NCI-H774 (cell line): Measurements from ENCODE around the gene CXCL3.

ENCODE experiments used
- DNase-seq: peaks from one replicate; lab custom pipeline; 2025; lab: John Stamatoyannopoulos, UW

Gene CXCL3

DNA sequence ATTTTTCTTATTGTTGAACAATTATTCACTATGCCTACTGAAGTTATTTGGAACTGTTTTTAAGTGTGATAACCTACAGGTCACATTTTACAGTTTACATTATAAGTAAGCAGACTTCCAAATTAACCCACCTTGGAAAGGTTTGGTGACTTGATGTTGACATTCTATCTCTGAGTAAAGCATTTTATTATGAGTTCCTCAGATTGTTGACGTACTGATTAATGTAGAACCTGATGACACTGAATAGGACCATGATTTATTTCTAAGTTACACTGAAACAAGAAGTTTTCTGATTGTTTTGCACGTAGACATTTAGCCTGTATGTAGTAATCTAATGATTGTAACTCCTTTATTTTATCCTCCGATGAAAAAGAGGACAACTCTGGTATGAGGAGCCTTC is 17.0 kb upstream of the CXCL3 start:
- DNase-seq, result no peak

DNA sequence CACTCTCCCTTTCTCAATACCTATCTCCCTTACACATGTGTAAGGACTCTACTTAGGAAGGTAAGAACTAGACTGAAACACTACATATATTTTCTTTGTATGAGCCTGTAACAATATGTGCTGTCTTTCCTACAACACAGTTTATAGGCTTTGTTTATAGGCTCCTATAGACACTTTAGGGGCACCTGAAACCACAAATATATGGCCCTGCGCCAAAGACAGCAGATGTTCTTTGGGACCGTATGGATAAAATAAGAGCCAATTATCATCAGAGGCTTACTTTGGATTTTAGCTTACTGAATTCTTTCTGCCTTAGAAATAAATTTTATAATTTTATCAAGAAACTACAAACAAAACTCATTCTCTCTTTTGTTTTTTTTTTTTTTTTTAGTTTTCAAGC is 16.6 kb upstream of the CXCL3 start:
- no peak for DNase-seq

DNA sequence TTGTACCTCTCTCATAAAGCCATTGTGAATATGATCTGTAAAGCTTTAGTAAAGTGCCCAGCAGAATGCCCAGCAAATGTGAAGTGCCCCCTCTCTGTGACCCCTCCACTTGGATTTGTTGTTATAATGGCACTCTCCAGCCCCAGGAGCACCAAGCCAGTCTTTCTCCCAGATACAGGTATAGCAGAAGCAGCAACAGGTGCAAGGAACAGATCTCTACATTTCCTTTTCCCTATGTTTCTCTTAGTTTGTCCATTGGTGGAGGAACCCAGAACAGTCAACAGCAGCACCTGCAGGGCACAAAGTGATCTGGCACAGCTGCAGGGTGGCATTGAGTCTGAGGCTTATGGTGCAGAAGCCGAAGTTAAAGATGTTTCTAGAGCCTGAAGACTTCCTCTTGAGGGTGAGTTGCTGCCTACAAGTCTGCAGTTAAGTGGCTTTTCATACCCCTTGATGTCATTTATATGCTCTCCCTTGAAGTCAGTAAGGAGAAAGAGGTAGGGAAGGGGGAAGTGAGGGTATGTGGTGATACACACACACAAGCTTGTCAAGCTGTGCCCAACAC is 16.1 kb upstream of the CXCL3 start:
- no peak for DNase-seq

DNA sequence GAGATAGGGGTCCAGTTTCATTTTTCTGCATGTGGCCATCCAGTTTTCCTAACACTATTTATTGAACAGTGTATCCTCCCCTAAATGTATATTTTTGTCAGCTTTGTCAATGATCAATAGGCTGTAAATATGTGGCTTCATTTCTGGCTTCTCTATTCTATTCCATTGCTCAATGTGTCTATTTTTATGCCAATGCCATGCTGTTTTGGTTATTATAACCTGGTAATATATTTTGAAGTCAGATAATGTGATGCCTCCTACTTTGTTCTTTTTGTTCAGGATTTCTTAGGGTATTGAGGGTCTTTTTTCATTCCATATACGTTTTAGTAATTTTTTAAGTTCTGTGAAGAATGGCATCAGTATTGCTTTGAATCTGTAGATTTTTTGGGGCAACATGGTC is 8.7 kb upstream of the CXCL3 start:
- DNase-seq, result no peak

DNA sequence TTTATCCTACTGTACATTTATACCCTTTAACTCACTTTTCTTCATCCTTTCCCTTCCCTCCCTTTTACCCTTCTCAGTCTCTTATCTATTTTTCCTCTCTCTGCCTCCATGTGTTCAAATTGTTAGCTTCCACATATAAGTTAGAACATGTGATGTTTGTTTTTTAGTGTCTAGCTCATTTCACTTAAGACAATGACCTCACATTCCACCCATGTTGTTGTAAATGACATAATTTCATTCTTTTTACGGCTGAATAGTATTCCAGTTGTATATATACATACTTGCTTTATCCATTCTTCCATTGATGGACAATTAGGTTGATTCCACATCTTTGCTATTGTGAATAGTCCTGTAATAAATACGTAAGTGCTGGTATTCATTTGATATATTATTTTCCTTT is 7.3 kb upstream of the CXCL3 start:
- no peak for DNase-seq

DNA sequence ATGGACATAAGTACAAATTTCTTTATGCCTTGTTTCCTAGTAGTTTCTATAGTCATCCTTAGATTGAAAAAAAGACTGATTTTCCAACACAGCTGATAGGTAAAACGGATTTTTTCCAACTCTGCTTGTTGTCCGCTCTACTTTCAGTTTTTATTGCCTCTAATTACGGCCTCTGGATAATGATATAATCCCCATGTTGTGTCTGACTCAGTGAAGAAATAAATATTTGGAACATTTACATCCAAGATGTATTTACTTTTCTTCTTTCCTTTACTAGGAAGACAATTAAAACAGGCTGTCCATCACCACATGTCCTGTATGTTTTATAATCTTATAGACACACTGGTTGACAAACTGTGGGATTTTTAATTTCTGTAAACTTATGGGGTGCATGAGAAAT is 6.8 kb upstream of the CXCL3 start:
- no peak for DNase-seq

DNA sequence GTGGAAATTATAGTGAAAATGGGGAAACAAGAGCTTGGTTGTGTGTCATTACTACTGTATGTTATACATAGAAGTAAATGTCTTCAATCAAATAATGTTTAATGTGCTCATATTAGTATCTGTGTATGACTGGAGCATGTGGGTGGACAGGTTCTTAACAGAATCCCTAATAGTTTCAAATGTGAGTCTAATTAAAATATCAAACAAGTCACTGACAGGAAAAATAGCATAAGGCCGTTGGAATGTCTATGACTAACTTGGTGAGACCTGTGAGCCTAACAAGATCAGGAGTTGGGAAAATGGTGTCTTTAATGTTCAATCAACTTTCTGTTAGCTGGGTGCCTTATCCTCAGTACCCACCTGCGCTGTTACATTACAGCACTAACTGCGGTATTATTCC is 6.2 kb upstream of the CXCL3 start:
- no peak for DNase-seq

DNA sequence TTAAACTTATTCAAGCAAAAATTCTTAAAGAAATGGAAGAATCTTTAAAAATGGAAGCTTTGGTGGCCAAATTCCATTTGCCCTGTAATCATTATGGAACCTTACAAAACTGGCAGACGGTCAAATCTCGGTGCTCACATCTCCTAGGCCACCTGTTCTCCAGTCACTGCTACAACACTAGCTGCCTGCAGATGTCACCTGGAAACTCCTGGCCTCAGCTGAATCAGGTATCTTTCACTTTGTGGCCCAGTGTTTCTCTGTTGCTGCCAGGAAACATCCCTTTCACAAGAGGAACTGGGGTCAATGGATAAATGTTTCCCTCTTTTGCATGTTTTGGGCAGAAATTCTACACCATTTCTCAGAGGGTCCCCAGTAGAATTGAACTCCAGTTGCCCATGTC is 4.2 kb upstream of the CXCL3 start:
- no peak for DNase-seq

DNA sequence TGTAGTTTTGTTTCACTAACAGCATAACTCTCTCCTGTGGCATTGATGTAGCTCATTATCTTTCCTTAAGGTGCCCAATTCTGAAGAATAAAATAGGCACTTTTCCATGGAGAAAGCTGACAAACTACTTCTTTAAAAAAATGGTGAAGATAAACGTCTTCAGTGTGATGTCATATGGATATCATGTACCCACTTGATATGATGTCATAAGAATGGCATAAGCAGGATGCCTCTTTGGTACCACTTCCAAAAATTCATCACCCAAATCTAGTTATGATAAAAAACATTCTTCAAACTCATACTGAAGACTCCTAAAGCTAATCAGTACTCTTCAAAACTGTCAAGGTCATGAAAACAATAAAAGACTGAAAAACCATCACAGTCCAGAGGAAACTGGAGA is 2.9 kb upstream of the CXCL3 start:
- no peak for DNase-seq

DNA sequence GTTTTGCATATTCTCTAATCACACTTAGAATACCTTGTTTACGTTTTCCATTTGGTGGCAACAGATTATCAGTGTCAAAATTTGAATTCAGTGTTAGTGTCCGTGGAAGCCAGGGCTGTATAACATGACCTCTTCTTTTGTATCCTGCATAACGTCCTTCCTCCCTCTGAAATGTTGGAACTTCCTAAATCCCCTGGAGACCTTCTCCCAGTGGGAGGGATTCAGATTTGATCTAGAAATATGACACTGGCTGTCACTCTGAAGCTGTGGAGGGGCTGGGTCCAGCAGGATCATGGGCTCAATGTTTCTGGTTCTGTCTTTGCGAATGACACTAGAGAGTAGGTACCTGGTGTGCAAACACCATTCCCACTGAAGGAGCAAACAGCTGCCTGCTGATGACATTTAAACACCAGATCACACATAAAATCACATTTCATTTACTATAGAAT is 850 bp upstream of the CXCL3 start:
- DNase-seq, result no peak

DNA sequence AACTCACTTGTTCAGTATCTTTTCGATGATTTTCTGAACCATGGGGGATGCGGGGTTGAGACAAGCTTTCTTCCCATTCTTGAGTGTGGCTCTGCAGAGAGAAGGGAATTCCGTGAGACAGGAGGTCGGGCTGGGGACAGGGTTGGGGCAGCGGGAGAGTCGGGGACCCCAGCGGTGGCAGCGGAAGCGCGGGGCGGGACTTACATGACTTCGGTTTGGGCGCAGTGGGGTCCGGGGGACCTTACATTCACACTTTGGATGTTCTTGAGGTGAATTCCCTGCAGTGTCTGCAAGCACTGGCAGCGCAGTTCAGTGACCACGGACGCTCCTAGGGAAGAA is 434 bp downstream of the CXCL3 start:
- no peak for DNase-seq

DNA sequence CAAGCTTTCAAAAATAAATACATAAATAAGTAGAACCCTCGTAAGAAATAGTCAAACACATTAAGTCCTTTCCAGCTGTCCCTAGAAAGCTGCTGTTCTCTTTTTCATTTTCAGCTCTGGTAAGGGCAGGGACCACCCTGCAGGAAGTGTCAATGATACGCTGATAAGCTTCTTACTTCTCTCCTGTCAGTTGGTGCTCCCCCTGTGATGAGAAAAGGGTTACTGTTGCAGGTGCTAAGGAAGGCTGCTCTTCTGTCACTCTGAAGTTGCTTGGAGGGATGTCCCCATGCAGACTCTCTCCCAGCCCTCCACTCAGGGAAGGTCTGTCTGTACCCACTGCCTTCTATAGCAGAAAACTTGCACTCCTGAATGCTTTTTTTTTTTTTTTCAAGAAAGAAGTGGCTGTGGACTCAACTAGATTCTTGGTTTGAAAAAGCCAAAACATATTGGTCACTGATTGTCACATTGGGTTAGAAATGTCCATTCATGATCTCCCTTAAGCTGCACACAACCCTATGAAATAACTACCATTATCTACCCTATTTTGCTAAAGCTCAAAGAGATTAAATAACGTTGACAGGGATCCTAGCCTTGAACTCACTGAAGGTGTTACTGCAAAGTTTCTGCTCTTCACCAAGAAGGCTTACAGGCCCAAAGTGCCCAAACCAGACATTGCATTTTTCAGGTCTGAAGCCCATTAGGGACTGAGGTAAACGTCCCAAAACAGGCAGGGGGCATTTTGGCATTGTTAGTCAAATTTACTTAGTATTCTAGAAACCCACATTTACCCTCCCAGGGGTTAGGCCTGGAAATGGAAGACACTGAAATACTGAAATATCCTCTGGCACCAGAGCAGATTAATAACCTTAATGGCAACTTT is 1.2 kb downstream of the CXCL3 start:
- no peak for DNase-seq

DNA sequence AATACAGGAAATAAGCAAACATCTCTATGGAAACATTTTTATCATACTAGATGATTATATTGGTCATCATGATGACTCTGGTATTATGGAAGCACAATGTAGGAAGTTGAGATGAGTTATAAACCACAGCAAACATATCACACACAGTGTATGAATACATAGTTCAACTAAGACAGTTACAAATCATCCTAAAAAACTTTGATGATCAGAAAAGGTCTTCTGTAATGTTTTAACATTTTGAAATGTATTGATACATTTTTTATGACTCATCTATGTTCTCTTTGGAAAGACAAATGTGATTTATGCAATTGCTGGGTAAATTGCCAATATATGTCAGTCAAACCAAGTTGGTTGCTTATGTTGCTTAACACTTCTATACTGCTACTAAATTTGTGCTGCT is 4.8 kb downstream of the CXCL3 start:
- DNase-seq, result no peak

DNA sequence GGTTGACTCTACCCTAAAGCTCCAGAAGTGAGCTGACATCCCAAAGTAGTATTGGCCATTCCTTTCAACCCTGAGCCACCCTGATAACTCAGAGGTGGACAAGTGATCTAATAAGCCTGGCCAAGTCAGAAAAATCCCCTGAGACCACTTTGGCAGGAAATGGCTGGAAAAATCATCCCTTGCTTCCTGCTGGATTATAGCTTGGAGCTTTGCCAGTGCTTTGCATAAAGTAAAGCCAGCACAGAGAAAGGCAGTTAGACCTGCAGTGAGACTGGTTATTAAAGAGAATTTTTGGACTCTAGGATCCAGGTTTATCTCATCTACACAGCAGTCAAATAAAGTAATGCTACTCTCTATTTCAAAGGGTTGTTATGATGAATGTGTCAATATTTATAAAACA is 6.4 kb downstream of the CXCL3 start:
- DNase-seq, result no peak

DNA sequence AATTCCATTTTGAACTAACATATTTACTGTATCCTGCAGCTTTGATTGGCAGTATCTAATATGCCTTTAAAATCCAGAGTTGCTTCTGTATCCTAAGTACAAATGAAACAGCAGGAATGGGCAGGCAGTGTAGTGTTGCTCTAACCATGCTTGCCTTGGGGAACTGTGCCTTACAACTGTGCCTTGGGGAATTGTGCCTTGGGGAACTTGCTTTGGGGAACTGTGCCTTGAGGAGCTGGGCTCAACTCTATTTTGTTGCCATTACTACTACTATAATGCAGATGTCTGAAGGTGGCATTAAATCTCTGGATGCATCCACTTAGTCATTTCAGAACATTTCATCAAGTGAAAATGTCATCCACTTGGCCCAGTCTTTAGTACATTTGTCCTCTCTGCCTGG is 6.9 kb downstream of the CXCL3 start:
- DNase-seq, result no peak

DNA sequence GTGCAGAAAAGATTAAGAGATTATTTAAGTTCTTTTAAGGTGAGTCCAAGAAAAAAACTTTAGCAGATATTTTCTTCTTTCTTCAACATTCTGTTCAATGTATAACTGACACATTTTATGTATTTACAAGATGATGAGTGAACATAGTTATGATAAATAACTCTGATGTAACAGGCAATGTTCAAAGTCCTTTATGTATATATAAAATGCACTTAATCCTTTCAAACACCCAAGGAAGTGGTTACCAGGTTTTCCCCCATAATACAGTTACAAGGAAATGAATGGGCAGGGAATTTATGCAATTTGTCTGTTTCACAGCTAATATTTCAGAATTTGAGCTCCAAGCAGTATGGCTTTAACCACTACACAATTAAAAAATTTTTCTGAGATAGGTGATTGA is 8.2 kb downstream of the CXCL3 start:
- DNase-seq, result no peak

DNA sequence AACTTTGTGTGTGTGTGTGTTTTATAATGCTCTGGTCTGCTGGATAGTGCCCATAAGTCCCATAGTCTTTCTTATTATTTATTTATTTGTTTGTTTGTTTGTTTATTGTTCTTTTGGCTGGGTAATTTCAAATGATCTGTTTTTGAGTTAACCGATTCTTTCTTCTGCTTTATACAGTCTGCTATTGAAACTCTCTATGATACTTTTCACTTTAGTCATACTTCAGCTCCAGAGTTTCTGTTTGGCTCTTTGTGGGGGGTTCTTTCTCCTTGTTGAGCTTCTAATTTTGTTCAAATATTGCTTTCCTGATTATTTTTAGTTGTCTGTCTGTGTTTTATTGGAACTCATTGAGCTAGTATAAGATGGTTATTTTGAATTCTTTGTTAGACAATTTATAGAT is 10.0 kb downstream of the CXCL3 start:
- DNase-seq, result no peak

DNA sequence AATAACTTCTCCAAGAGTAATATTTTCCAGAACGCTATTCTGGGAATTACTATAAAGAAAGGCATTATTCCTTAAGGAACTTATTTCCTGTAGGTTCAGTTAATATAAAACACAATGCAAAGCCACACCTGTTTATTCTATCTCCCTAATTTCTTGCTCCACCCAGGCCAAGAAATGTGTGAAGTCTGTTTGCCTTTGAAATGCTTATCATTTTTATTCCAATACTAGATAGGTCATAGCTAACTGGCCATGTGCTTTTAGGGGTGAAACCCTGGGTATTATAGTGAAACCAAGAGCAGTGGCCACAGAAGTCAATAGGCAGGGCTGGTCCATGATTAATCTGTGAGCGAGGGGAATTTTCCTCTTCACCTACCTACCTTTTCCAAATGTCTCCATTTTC is 14.8 kb downstream of the CXCL3 start:
- DNase-seq, result no peak

DNA sequence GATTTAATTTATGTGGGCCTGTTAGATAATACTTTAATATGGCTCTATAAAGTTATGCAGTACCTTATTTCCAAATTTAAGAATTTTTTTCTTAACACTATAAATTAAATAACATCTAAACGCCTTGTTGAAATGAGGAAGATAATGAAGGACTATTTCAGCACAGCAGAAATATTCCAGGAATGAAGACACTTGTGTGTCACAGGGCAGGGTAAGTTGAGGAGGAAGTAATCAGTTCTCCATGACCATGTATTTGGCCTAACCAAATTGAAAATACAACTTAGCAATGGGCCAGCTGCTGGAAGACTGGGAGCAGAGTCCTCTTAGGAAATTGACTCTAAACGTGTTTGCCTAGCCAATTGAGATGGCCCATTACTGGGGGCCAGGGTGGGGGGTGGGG is 16.9 kb downstream of the CXCL3 start:
- DNase-seq, result no peak

DNA sequence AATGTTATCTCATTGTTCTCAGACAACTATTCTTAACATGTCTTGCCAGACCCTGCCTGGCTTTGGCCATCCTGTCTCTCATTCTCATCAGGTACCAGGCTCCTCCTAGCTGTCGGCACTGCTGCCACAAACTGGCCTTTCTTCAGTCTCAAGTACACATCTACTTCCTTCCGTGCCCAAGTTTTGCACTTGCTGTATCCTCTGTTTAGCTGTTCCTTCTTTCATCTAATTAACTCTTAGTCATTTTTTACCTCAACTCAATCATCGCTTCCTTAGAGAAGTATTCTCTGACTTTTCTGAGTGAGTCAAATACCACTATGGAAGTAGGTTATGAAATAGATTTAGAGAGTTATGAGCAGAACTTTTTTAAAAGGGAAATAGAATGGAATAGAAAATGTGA is 19.7 kb downstream of the CXCL3 start:
- DNase-seq, result no peak

DNA sequence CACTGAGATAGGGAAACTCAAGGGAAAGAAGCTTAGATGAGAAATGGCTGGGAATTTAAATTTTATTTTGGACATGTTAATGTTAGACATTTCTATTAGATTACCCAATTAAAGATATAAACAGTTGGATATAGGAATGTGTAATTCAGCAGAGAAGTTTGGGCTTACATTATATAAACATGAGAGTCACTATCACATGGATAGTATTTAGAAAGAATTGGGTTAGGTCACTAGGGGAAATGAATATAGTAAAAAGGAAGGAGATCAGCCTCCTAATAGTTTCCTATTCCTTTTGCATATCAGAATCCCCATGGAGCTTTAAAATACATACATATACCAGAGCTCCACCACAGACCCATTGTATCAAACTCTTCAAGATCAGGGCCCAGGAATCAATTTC is 20.4 kb downstream of the CXCL3 start:
- no peak for DNase-seq

DNA sequence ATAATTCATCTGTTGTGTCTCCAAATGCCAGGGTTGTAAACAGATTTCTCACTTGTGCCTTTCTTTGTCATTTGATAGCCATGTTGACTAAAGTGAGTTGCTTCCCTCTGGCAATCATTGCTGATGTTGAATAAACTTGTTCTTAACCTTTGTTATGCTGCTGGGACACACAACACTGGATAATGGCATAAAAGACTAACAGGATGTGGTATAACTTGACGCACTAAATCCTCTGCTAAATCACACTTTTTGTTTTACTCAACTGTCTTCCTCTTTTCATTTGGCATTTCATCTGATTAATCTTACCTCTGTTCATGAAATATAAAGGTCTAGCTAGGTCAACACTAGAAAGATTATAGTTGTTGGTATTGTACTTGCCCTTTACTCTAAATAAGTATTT is 22.4 kb downstream of the CXCL3 start:
- DNase-seq, result no peak

DNA sequence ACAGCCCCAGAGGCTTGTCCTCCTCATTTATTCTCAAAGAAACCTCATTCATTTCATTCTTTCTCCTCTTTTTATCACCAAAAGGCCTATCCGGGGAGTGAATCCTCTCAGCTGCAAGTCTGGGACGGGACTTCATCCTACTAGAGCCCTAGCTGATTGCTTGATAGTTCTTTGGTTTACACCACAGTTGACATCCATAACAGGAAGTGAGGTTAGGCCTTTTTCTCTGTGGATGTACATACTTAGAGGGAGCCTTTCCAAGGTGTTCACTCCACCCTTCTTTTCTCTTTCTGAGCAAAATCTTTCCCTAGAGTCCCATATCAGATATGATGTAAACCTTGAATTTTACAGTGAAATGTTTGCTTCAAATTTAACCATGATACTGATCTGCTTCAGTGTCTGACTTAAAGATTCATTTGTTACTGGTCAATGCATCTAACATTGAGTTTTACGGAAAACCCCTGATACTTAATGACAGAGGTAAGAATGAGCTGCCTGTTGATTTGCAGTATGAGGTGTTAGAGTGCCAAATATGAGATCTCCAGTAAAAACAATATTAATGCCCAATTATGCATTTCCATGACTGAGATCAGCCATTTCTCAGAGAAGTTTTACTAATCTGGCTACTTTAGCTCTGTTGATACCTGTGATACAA is 23.2 kb downstream of the CXCL3 start:
- no peak for DNase-seq

DNA sequence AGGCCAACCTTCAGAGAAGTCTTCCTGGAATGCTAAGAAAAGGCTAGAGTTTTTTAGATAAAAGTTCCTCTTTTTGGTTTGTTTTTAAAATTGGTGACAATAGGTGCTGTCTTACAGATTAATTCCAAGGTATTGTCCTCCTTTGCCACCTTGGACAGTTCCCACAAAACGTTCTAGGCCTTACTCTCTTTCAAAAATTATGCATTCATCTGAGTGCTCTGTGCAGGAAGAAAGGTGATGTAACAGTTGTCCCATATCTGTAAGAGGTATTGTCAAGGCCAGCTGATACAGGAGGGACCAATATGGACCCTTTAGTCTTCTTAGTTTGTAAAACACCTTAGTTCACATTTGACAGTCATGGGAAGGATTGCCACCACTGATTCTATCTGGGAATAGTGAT is 24.2 kb downstream of the CXCL3 start:
- no peak for DNase-seq
